HepG2 (cell line): ENCODE results near the gene UTS2R. TPM values are rescaled to one million over a fixed set of nuclear protein-coding genes. Genes with fewer than 3 reads are reported as not detected.
A peak's percentile ranks its signal among the peaks of the same experiment; 100 is the strongest.

ENCODE experiments used
- CBX2 ChIP-seq, 2 experiments: fragments of 200-600 bp in 1 of 2; sonication (generic); formaldehyde crosslinking in 1 of 2; IDR thresholded peaks; 2 replicates each; pipeline versions ENCODE4 v1.7.0 to v1.8.1; 2018 to 2022; ENCODE audit warnings: low read depth in 2 of 2, low read length in 1 of 2, mild to moderate bottlenecking in 1 of 2, missing genetic modification reagents in 1 of 2
- CSRNP1 ChIP-seq: sonication (generic); formaldehyde crosslinking; IDR thresholded peaks from 2 replicates; pipeline ENCODE4 v1.8.1; 2023; ENCODE audit warnings: mild to moderate bottlenecking, missing genetic modification reagents
- DMAP1 ChIP-seq: IDR thresholded peaks from 2 replicates; pipeline ENCODE4 v1.6.1; 2016
- FOXA3 ChIP-seq: IDR thresholded peaks from 2 replicates; pipeline ENCODE4 v1.6.1; 2016; ENCODE audit warnings: missing genetic modification reagents, missing compliant biosample characterization
- HHEX ChIP-seq: IDR thresholded peaks from 2 replicates; pipeline ENCODE4 v1.6.1; 2016; ENCODE audit warnings: control low read depth
- KAT7 ChIP-seq: IDR thresholded peaks from 2 replicates; pipeline ENCODE4 v1.6.1; 2018; ENCODE audit warnings: borderline replicate concordance, missing compliant biosample characterization
- MAF1 ChIP-seq: sonication (generic); formaldehyde crosslinking; IDR thresholded peaks from 2 replicates; pipeline ENCODE4 v1.5.0; 2020; ENCODE audit warnings: missing genetic modification reagents, borderline replicate concordance
- MXI1 ChIP-seq: IDR thresholded peaks from 3 replicates; pipeline ENCODE4 v1.6.1; 2012; ENCODE audit warnings: low read depth, low read length, inconsistent platforms, borderline replicate concordance
- NR3C1 ChIP-seq: sonication (generic); formaldehyde crosslinking; IDR thresholded peaks from 2 replicates; pipeline ENCODE4 v1.4.0; 2020; ENCODE audit warnings: missing genetic modification reagents
- POGK ChIP-seq: sonication (generic); formaldehyde crosslinking; conservative IDR thresholded peaks from 2 replicates; pipeline ENCODE4 v1.8.0; 2022; ENCODE audit warnings: mild to moderate bottlenecking, moderate library complexity, missing genetic modification reagents
- PPARG ChIP-seq: conservative IDR thresholded peaks from 2 replicates; pipeline ENCODE4 v1.6.1; 2016; ENCODE audit warnings: missing biosample characterization, missing genetic modification reagents
- SCMH1 ChIP-seq: sonication (generic); formaldehyde crosslinking; IDR thresholded peaks from 2 replicates; pipeline ENCODE4 v1.9.0; 2021; ENCODE audit warnings: missing genetic modification reagents, mild to moderate bottlenecking, borderline replicate concordance
- SNAPC4 ChIP-seq: sonication (generic); formaldehyde crosslinking; IDR thresholded peaks from 2 replicates; pipeline ENCODE4 v1.4.0; 2020; ENCODE audit warnings: mild to moderate bottlenecking, missing genetic modification reagents
- TAF15 ChIP-seq: fragments of 200-400 bp; formaldehyde crosslinking; IDR thresholded peaks from one replicate; pipeline ENCODE4 v1.6.1; 2018; ENCODE audit warnings: mild to moderate bottlenecking, low read depth, low read length; ENCODE audit not compliant: poor library complexity, severe bottlenecking
- UBTF ChIP-seq: sonication (generic); formaldehyde crosslinking; IDR thresholded peaks from 2 replicates; pipeline ENCODE4 v1.4.0; 2020; ENCODE audit warnings: mild to moderate bottlenecking, missing genetic modification reagents
- ZBTB8A ChIP-seq: sonication (generic); formaldehyde crosslinking; IDR thresholded peaks from 2 replicates; pipeline ENCODE4 v1.4.0; 2020; ENCODE audit warnings: mild to moderate bottlenecking, low read depth, missing genetic modification reagents, borderline replicate concordance
- ZNF253 ChIP-seq: sonication (generic); formaldehyde crosslinking; IDR thresholded peaks from 2 replicates; pipeline ENCODE4 v1.8.0; 2022; ENCODE audit warnings: mild to moderate bottlenecking, missing genetic modification reagents, borderline replicate concordance
- polyA plus RNA-seq, 8 experiments: library from polyadenylated mRNA; depleted of rRNA in 3 of 8; stranded (reverse) in 7 of 8; unstranded in 1 of 8; fragments of >200 nt; fragmentation: Illumina TruSeq in 4 of 8; extraction: Trizol in 4 of 8; gene quantifications; 2 replicates each; pipeline versions ENCODE4 v1.2.1 to v1.2.3, GENCODE V29; 2011 to 2016; ENCODE audit warnings: low read depth in 4 of 8, missing spikeins in 1 of 8, mixed read lengths in 1 of 8; ENCODE audit not compliant: insufficient read depth in 1 of 8
- total RNA-seq, 5 experiments: library from RNA; depleted of rRNA; stranded (reverse); fragments of >200 nt; fragmentation: Illumina TruSeq; extraction: Trizol; gene quantifications; 2 replicates each; pipeline ENCODE4 v1.2.3, GENCODE V29; 2016; ENCODE audit warnings: low read depth in 1 of 5

UTS2R gene
- total and polyA plus RNA-seq, 2 of the 13 experiments (the other 11 are each of a cell fraction or from before 2014, with no cell fraction given): 0.13 to 0.15 TPM

- TF ChIP-seq SNAPC4 (peak; percentile 88), NR3C1 (CRISPR knock-in tag) (no peak), POGK (peak; percentile 96), DMAP1 (CRISPR knock-in tag) (peak; percentile 98), FOXA3 (CRISPR knock-in tag) (peak; percentile 97), ZNF253 (CRISPR knock-in tag) (no peak), CSRNP1 (CRISPR knock-in tag) (peak; percentile 73; the same call in 1 of the 2 replicates), SCMH1 (no peak), UBTF (peak; percentile 46; the same call in 1 of the 2 replicates), HHEX (CRISPR knock-in tag) (peak; percentile 74), MXI1 (peak; percentile 29; the same call in 1 of the 3 replicates), MAF1 (CRISPR knock-in tag) (0 out of 2 replicates have a peak, but pooled peaks have one; percentile 69), ZBTB8A (no peak), PPARG (CRISPR knock-in tag) (peak; percentile 86), TAF15 (no peak), CBX2 (IDR thresholded peaks at IDR 0.05; ENCODE audit: low read depth, low read length) (no peak), CBX2 (CRISPR knock-in tag; IDR thresholded peaks at IDR 0.05; ENCODE audit: low read depth) (no peak), KAT7 (CRISPR knock-in tag) (peak; percentile 65)
Measured at GRCh38 chr17:82346342-82347300, 24.9 kb upstream of the UTS2R start (continued).
